Hindlimb muscle (tissue), 1 donor: ENCODE results near the gene DIAPH3. TPM values are rescaled to one million over a fixed set of nuclear protein-coding genes. Genes with fewer than 3 reads are reported as not detected.

Source experiments
- DNase-seq: peaks from one replicate; pipeline ENCODE4 v3.0.0-alpha.2; 2013
- polyA plus RNA-seq: library from polyadenylated mRNA; unstranded; fragments of 120-200 nt; gene quantifications from one replicate; pipeline ENCODE4 v1.2.1, GENCODE V29; 2013; ENCODE audit not compliant: insufficient read length

The DIAPH3 gene
- polyA plus RNA-seq, 1 donor, result 6.3 TPM

DNA sequence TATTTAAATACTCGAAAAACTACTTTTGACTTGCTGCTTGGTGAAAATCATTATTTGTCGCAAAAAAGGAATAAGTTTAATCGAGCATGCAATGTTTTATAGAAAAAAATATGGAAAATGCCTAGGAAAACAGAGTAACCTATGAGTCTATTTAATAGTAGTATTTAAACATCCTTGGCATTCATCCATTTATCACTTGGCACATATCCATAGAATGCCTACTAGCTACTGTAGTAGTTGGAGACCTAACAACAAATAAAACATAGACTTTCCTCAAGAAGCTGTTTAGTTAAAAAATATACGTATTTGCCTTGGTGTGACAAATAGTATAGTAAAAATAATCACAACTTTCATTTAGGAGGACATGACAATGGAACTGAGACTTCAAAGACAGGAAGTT, 302.1 kb downstream of the DIAPH3 start:
- no peak for DNase-seq

DNA sequence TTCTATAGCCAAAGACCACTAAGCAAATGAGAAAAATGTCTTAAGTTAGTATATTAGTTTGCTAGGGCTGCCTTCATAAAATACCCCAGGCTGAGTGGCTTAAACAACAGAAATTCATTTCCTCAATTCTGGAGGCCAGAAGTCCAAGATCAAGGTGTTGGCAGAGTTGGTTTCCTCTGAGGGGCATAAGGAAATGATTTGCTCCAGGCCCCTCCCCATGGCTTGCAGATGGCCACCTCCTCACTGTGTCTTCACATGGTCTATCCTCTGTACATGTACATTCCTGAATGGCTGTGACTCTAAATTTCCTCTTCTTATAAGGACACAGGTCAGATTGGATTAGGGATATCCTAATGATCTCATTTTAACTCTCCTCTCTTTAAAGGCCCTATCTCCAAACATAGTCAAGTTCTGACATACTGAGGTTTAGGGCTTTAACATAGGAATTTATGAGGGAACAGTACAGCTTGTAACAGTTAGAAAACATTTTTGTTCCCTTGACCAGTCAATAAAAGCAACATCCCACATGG, 307.4 kb downstream of the DIAPH3 start:
- DNase-seq, result no peak

DNA sequence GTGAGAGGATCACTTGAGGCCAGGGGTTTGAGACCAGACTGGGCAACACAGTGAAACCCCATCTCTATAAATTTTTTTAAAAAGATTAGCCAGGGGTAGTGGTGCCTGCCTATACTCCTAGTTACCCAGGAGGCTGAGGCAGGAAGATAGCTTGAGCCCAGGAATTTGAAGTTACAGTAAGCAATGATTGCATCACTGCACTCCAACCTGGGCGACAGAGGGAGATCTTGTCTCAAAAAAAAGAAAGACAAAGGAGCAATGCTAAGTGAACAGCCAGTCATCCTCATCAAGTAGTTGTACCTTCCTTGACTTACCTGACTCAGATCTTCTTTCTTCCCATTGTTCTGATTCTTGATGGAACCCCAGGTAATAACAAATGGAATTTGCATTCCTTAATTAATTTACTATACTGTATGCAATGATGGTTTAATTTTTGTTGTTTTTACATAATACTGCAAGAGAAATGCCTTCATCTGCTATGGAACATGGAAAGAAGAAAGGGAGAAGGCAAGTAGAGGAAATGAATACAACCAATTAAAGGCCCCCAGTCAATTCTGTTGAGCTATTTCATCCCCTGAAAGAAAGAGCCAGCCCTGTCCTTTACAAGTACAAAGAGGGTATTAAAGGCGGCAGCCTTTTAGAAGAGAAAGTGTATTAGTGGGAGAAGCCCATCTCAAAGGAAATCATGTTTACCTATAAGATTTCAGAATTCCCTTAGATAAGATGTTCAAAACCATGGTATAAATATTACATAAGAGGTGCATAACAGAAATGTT, 316.7 kb downstream of the DIAPH3 start:
- DNase-seq, result no peak

DNA sequence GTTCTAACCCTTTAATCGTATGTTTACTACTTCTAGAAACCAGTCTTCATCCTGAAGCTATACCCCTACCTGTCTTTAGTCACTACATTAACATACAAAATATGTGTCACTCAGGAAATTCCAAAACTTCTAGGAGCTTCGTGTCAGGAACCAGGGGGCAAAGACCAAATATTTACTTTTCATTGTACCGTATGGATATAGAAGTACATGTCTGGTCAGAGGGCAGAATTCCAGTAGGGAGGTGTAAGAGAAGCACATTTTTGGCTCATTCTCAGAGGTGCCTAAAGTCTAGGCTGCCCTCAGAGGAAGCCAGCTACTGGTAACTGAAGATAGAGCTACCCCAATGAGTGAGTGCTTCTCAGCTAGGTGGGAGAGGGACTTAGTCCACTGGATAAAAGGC, 320.7 kb downstream of the DIAPH3 start:
- no peak for DNase-seq

DNA sequence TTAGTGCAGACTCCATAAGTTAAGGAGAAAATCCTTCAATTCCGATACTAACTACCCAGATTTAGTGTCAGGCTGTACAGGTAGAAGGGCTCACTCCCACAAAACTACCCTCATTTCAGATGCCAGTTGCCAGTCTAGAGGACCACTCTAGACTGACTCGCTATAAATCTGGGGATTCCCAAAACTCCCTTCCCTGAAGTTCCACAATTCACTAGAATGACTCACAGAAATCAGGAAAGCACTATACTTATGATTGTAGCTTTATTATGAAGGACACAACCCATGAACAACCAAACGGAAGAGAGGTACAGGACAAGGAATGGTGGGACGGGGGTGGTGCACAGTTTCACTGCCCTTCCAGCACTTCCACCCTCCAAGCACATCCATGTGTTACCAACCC, 321.2 kb downstream of the DIAPH3 start:
- DNase-seq, result no peak

DNA sequence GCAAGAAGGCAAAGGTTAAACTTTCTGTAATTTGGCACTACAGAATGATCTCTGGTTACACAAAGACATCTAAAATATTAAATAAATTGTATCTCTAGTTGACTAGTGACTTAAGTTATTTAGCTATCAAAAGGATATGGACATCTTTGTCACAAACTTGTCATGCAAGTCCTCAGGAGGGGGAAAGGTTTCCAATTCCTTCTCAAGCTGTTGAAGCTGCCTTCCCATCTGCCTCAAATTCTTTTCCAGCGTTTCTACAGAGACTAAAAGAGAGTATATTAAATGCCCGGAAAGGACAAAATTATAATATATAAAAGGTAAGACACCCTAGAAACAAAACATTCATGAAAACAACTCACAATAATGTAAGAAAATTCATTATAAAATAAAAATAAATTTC, 324.5 kb downstream of the DIAPH3 start:
- DNase-seq, result no peak

DNA sequence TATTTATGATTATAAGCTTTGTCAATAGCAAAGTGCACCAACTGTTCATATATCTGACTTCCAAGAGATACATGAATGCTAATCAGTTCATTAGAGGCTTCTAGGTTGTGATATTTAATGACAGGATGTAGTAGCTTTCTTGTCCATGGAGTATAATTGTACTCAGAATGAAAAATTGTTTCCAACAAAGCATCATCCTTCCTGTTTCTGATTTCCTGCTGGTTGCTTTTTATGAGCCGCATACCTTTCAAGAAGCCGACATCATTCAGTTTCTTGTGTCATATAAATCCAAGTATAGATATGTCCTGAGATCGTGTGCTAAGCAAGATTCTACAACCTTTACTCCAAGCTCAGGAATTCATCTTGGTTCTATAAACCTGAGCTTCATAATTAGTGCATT, 326.6 kb downstream of the DIAPH3 start:
- no peak for DNase-seq

DNA sequence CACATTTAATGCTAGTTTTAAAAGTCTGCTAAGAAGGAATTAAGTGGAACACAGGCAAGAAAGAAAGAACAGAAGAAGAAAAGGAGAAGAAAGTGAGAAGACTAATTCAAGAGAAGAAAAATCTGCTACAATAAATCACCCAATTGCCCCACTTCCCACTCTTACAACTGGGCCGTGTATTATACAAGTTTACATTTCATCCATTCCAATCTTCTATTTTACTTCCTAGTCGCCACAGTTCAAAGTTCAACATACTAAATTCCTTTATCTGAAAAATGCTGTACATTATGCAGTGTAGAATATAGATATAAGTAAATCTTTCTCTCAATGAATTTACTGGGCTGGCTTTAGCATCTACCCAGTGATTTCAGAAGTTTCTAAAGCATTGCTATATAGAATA, 328.2 kb downstream of the DIAPH3 start:
- DNase-seq, result no peak

DNA sequence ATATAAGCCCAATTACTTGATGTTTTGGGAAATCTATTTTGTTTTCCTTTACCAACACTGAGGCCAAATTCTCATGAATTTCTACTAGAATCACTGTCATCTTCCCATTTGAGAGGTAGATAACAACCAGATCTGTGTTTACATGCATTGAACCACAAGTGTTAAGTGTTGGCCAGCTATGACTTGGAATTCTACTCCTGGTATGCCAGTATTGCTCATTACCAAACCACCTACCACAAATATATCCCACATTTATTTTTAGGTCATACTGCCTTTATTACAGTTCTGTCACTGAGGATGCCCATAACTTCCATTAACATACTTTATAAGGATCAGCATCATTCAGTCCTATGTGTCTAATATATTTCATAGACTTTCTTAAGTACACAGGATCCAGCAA, 328.9 kb downstream of the DIAPH3 start:
- no peak for DNase-seq

DNA sequence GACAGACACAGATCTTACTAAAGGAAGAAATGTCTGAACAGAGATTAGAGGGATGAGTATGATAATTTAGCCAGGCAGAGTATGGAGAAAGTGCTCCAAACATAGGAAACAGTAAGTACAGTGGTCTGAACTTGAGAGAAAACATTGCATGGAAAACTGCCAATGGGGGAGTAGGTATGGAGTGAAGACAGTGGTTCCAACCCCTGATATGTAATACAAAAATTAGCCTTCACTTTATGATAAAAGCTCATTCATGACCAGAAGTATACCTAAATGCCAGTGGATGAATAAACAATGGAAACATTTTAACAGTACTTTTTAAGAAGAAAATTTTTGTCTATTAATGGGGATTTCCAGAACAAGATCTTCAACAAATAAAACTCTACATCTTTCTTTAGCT, 334.0 kb downstream of the DIAPH3 start:
- no peak for DNase-seq

DNA sequence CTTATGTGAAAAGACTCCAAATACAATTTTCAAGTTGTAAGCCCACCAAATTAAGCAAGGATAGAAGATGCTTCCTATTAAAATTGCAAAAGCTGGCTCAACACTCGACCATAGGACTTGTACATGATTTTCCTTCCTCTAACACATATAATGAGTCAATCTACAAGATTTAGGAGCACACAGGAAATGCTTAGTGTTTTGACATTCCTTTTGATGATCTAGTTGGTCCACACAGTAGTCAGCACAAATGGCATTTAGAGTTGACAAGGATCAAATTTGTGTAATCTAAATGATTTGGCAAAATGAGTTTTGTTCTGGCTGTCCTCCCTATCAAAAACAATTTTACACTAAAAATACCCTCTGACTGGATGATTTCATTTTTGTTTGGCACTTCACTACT, 340.2 kb downstream of the DIAPH3 start:
- DNase-seq, result no peak

DNA sequence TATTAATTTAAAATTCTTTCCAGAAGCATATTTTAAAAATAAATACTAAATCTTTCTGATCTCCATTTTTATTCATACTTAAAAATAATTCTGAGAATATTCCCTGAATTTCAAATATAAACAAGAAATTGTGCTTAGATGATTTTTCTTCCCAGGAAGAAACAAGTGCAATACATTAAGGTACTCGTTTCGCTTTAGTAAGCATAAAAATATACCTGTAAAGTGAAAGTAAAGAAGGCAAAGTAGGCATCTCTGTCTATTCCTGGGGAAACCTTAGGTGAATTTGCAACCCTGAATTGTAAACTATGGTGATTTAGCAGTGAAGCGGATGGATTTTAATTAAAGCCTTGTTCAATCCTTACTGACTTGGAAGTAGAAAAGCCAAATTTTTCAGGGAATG, 354.2 kb downstream of the DIAPH3 start:
- DNase-seq, result no peak

DNA sequence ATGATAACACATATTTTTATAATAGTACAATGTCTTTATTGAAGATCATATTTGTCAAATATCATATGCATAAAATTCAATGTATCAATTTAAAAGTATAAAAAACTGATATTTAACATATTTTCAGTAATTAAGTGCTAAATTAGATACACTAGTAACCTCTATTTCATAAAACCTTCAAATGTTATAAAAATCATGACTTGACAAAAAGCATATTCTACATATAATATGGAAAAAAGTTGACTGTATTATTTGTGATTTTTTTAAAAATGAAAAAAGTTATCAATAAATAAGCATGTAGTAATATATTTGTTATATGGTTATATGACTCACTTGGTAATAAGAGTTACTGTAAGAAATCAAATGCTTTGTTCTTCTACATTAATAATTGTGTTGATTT, 356.9 kb downstream of the DIAPH3 start:
- no peak for DNase-seq

DNA sequence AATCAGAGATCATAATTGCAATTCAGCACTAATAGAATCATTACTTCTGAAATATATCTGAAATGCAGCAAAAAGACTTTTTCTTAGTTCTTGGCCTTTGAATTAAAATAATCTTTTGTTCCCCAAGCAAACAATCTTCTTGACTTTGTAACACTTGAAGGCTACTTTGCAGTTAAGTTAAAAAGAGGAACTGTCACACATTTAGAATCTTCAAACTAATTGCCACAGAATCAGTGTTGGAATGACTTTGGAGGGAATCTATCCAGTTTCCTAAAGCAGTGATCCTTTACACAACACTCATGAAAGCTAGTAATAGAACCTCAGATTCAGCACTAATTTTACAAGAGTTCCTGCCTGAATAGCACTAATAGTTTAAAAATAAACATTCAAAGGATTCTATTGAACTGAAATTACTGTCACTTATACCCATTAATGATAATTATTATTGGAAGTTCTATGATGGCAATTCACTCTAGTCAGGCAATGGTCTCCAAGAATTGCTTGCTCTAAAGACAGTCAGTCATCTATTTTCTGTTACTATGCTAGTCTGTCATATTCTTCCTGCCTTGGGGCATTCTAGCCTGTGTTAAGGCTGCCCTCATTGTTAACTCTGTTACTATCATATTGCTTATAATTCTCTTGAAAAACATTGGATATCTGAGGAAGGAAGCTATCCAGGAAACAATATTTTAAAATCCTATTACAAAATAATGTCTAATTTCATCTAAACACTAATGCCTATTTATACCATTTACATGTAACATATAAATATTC, 362.4 kb downstream of the DIAPH3 start:
- no peak for DNase-seq

DNA sequence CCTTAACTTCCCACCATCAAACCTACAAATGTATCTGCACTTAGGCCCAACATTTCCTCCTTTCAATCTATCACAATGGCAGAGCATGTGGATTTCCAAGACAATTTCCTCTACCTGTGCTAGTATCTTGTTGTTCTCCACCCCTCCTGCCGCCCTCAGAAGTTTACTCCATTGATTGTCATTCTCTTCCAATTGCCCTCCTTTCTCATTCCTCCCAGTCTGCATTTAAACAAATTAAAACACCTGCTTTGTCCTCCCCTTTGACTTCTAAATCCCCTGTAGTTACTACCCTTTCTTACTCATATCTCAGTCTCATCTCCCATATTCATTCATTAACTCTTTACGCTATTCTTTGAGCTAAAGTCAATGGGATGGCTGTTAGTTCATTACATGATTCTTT, 370.6 kb downstream of the DIAPH3 start:
- DNase-seq, result no peak

DNA sequence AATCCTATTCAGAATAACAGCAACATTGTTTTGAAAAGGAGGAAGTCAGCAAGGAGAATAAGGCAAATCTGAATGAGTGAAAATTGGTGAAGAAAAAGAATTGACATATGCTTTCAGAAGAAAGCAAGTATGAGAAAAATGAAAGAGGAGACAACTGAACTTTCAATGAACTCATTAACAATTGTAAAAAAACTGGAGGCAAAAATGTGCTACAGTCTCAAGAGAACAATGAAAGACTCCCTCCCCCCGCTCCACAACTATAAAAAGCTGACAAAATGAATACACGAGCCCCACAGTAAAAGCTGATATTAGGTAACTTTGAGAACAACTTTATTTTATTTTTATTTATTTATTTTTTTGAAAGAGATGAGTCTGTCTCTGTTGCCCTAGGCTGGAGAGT, 373.1 kb downstream of the DIAPH3 start:
- DNase-seq, result no peak

DNA sequence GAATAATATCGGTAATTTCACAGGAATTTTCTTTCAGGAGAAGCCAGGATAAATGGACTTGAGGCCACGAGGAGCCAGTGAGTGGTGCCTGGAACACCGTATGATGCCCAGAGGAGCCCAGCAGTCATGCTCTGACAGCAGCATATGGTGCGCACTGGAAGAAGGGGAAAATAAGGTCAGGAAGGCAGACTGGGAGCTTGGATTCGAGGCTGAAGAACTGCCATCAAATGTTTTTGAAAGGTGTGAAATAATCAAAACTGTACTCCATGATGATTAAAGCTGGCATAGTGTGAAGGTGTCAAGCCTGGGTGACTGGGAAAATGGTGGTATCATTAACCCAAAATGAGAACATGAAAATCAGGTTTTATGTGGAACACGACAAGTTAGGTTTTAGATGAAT, 374.2 kb downstream of the DIAPH3 start:
- no peak for DNase-seq

DNA sequence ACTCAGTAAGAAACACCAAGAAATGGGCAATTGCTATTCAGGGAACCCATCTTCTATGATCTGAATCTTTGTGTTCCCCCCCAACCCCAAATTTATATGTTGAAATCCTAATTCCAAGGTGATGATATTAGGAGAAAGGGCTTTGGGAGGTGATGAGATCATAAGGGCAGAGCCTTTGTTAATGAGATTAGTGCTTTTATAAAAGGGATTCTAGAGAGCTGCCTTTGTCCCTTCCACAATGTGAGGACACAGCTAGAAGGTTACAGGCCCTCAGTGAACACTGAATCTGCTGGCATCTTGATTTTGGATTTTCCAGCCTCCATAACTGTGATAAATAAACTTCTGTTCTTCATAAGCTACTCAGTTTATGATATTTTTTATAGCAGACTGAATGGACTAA, 376.0 kb downstream of the DIAPH3 start:
- no peak for DNase-seq

DNA sequence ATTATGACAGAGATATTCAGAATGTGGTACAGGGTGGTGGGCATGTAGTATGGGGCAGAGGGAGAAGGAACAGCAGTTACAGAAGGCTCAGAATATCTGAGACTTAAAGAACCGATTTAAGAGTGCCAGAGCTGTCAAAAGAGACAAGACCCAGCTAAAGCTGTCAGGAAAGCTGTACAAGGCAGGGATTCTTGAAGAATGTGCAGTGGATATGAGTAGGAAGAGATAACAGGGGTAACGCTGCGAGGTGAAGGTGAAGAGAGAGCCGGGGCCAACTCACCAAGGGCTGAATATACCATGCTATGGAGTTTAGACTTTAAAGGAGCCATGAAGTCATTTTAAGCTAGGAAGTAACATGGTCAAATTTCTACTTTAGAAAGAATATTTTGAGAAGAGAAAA, 381.0 kb downstream of the DIAPH3 start:
- DNase-seq, result no peak

DNA sequence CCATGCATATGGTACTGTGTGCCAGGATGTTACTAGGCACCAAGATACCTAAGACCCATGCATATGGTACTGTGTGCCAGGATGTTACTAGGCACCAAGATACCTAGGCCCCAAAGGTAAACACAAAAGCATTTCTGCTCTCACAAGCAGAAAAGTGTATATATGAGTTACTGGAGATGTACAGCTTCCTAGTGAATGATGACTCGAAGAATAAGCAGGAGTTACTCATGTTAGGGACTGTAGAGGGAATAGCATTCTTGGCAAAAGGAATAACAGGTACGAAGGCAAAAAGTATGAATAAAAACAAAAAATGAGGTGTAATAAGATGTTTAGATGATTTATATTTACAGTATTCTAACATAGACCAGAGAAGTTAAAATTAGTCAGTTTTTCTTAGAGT, 383.7 kb downstream of the DIAPH3 start:
- DNase-seq, result no peak

DNA sequence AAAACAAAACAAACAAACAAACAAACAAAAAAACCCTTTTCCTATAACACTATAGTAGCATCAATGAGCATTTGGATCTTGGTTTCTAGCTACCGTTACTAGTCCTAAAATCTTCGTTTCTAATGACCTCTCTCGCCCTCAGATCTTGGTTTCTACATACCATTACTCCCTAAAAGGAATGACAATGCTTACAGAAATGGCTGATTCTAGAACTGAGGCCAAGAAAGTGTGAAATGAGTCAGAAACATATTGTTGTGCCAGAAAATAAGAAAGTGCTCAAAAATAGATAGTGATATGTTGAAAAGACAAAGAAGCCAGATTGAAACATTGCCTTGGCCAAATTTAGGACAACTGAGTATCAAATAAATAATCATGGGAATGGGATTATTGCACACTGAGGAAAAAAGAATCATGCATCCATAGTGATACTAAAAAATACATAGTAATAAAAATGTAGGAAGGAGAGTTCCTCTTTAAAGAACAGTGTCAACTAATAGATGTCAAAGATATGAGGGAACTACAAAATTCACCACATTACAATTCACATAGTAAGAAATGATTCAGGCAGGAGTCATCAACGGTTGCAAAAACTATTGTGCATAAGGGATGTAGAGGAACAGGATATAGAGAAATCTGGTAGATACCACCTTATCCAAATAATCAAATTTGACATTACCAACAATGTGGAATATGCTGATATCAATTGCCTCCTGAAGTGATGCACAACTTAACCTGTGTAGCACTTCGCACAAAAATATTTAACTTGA, 386.6 kb downstream of the DIAPH3 start:
- DNase-seq, result no peak

DNA sequence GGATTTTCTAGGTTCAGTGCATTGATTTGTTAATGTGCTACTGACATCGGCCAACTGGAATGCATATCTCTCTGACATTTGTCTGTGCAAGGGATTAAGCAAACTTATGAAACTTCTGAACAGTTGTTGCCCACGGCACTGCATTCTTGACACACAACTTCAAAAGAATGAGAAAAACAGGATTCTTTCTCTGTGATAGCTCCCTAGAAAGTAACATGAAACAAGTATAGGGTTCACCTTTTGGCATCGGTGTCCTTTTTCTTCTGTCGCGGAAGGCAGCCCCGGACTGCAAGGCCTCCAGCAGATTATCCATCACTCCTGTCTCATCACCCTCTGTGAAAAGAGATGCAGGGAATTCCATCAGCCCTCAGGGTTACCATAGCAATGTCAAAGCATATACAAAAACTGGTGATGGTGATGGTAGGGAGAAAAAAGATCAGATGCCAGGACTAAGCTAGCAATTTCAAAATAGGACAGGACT, 389.2 kb downstream of the DIAPH3 start:
- DNase-seq, result peak; percentile 64

DNA sequence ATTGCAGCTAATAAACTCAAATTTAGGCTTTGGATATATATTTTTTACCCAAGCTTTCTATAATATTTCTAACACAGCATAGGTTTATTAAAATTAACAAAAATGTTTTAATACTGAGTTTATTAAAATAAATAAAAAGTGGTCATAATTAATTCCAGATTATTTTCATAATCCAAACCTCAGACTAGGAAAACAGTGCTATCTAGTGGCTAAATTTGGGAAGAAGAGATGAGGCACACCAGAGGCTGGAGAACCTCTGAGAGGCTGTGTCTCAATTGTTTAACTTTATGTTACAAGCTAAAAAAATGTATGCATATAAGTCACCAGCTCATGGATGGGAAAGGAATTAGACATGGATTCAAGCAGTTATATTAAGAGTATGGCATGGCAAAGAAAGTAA, 392.5 kb downstream of the DIAPH3 start:
- DNase-seq, result peak; percentile 19
